ENCODE data around the gene STMN1.

The STMN1 gene

GRCh38 chr1:25927521-25928265, 21.5 kb upstream of the STMN1 start:
- Histone ChIP-seq H3K9ac (no peak overlapping the region), H3K79me2 (ENCODE audit: insufficient read depth, low read depth) (no peaks in the 10 kb centered on the region), H3K27ac (no peak overlapping the region), H3K4me3 (IDR thresholded peaks at IDR 0.05; ENCODE audit: insufficient read depth, low read depth, low read length) (no peak overlapping the region), H3K4me2 (no peak overlapping the region), H2AFZ (ENCODE audit: low read depth) (no peak overlapping the region), H4K20me1 (ENCODE audit: insufficient read depth) (no peaks in the 10 kb centered on the region), H3K36me3 (ENCODE audit: insufficient read depth) (no peaks in the 10 kb centered on the region), H3K27me3 (ENCODE audit: insufficient read depth, low read depth) (no peaks in the 10 kb centered on the region), H3K4me1 (ENCODE audit: low read depth, poor library complexity, severe bottlenecking) (no peaks in the 10 kb centered on the region)
- TF ChIP-seq CTCF (conservative IDR thresholded peaks at IDR 0.05; ENCODE audit: low read depth, low read length), result no peak

GRCh38 chr1:25926731-25927496, 20.7 kb upstream of the STMN1 start:
- no peak overlapping the region for H3K4me3 ChIP-seq (IDR thresholded peaks at IDR 0.05; ENCODE audit: insufficient read depth, low read depth, low read length)
- H3K4me2 ChIP-seq, result no peak overlapping the region
- no peaks in the 10 kb centered on the region for H3K36me3 ChIP-seq (ENCODE audit: insufficient read depth)
- no peak overlapping the region for H3K9ac ChIP-seq
- H3K27me3 ChIP-seq (ENCODE audit: insufficient read depth, low read depth), result no peaks in the 10 kb centered on the region
- H2AFZ ChIP-seq (ENCODE audit: low read depth), result no peak overlapping the region
- no peaks in the 10 kb centered on the region for H3K4me1 ChIP-seq (ENCODE audit: low read depth, poor library complexity, severe bottlenecking)
- no peaks in the 10 kb centered on the region for H4K20me1 ChIP-seq (ENCODE audit: insufficient read depth)
- H3K79me2 ChIP-seq (ENCODE audit: insufficient read depth, low read depth), result no peaks in the 10 kb centered on the region
- no peak overlapping the region for H3K27ac ChIP-seq
- TF ChIP-seq CTCF (conservative IDR thresholded peaks at IDR 0.05; ENCODE audit: low read depth, low read length), result no peak

GRCh38 chr1:25924454-25924853, 18.2 kb upstream of the STMN1 start:
- Histone ChIP-seq H3K36me3 (ENCODE audit: insufficient read depth) (no peaks in the 10 kb centered on the region), H3K9ac (no peak overlapping the region), H3K27me3 (ENCODE audit: insufficient read depth, low read depth) (no peaks in the 10 kb centered on the region), H3K79me2 (ENCODE audit: insufficient read depth, low read depth) (no peaks in the 10 kb centered on the region), H2AFZ (ENCODE audit: low read depth) (no peak overlapping the region), H3K4me2 (no peak overlapping the region), H3K27ac (no peak overlapping the region), H4K20me1 (ENCODE audit: insufficient read depth) (no peaks in the 10 kb centered on the region), H3K4me3 (IDR thresholded peaks at IDR 0.05; ENCODE audit: insufficient read depth, low read depth, low read length) (no peak overlapping the region), H3K4me1 (ENCODE audit: low read depth, poor library complexity, severe bottlenecking) (no peaks in the 10 kb centered on the region)
- TF ChIP-seq CTCF (conservative IDR thresholded peaks at IDR 0.05; ENCODE audit: low read depth, low read length), result no peak

- H3K36me3 ChIP-seq (ENCODE audit: insufficient read depth), result no peaks in the 10 kb centered on the region
- no peak for TF ChIP-seq CTCF (conservative IDR thresholded peaks at IDR 0.05; ENCODE audit: low read depth, low read length)
- H3K4me2 ChIP-seq, result no peak overlapping the region
- no peaks in the 10 kb centered on the region for H3K79me2 ChIP-seq (ENCODE audit: insufficient read depth, low read depth)
- no peak overlapping the region for H3K9ac ChIP-seq
- H2AFZ ChIP-seq (ENCODE audit: low read depth), result no peak overlapping the region
- no peak overlapping the region for H3K27ac ChIP-seq
- no peak overlapping the region for H3K4me3 ChIP-seq (IDR thresholded peaks at IDR 0.05; ENCODE audit: insufficient read depth, low read depth, low read length)
- H4K20me1 ChIP-seq (ENCODE audit: insufficient read depth), result no peaks in the 10 kb centered on the region
- no peaks in the 10 kb centered on the region for H3K4me1 ChIP-seq (ENCODE audit: low read depth, poor library complexity, severe bottlenecking)
- H3K27me3 ChIP-seq (ENCODE audit: insufficient read depth, low read depth), result no peaks in the 10 kb centered on the region
These were observed 16.8 kb upstream of the STMN1 start for GRCh38 chr1:25922971-25923552.

Measured in KMS-11 (cell line).